GM21576 (cell line): ENCODE data around the gene SCCPDH.
"Not testable (repeated sequence)": the region's sequence is repeated elsewhere in the genome, so short reads cannot be mapped to it uniquely, and the experiment has no call there.

ENCODE experiments used
- ATAC-seq: cut with Tn5 transposase; IDR thresholded peaks from one replicate; pipeline ENCODE4 v1.9.1; 2021; ENCODE audit warnings: mild to moderate bottlenecking, moderate library complexity; ENCODE audit not compliant: unreplicated experiment

SCCPDH gene

GRCh38 chr1:246798606-246799496, 74.6 kb downstream of the SCCPDH start:
- no peak for ATAC-seq

- ATAC-seq = no peak
Measured at GRCh38 chr1:246800356-246800755, 76.1 kb downstream of the SCCPDH start.

- no peak for ATAC-seq
Measured at GRCh38 chr1:246800756-246801155, 76.5 kb downstream of the SCCPDH start.

GRCh38 chr1:246801241-246802020, 77.2 kb downstream of the SCCPDH start:
- no peak for ATAC-seq

GRCh38 chr1:246803373-246803772, 79.2 kb downstream of the SCCPDH start:
- ATAC-seq = no peak

GRCh38 chr1:246803883-246804282, 79.7 kb downstream of the SCCPDH start:
- ATAC-seq = no peak

- no peak for ATAC-seq
Measured at GRCh38 chr1:246805135-246805716, 81.0 kb downstream of the SCCPDH start.

- ATAC-seq = no peak
Measured at GRCh38 chr1:246809473-246809872, 85.3 kb downstream of the SCCPDH start.

GRCh38 chr1:246811985-246812384, 87.8 kb downstream of the SCCPDH start:
- ATAC-seq = no peak

- ATAC-seq = not testable (repeated sequence)
Measured at GRCh38 chr1:246813325-246813724, 89.1 kb downstream of the SCCPDH start.

GRCh38 chr1:246814890-246815289, 90.7 kb downstream of the SCCPDH start:
- ATAC-seq = no peak

- no peak for ATAC-seq
Measured at GRCh38 chr1:246815693-246816270, 91.6 kb downstream of the SCCPDH start.
